Caco-2 (cell line): ENCODE measurements around the gene TMEM86A. TPM values are rescaled to one million over a fixed set of nuclear protein-coding genes. Genes with fewer than 3 reads are reported as not detected.
"Not testable (repeated sequence)": the region's sequence is repeated elsewhere in the genome, so short reads cannot be mapped to it uniquely, and the experiment has no call there.

Source experiments
- BruUV-seq: library from RNA; stranded (reverse); fragments of 400-500 nt; replicated peaks from 2 replicates; lab custom pipeline; 2021; lab: Mats Ljungman, UMichigan
- CTCF ChIA-PET: fragments of 300-600 bp; sonication (Branson Sonifier 250); formaldehyde crosslinking; loops from one replicate; lab custom pipeline; 2022; ENCODE audit warnings: antibody characterized with exemption; lab: Charles Lee
- POLR2A ChIA-PET: fragments of 300-600 bp; sonication (Branson Sonifier 250); formaldehyde crosslinking; loops from one replicate; lab custom pipeline; 2022; ENCODE audit warnings: antibody characterized with exemption; lab: Charles Lee
- DNase-seq, 2 experiments: peaks; one replicate each; pipeline versions ENCODE4 v3.0.0 to v3.0.0-alpha.2; 2020 to 2022
- H3K27me3 ChIP-seq: replicated peaks from 2 replicates; pipeline ENCODE4 v1.6.0; 2011; ENCODE audit warnings: low read length; ENCODE audit not compliant: control insufficient read depth, insufficient read depth
- H3K36me3 ChIP-seq: 2 replicates; pipeline ENCODE4 v1.5.1; 2011; ENCODE audit warnings: low read length; ENCODE audit not compliant: control insufficient read depth, insufficient read depth
- H3K4me1 ChIP-seq: fragments of 250-450 bp; sonication (Bioruptor Pico); 2 replicates; pipeline ENCODE4 v1.5.1; 2020; ENCODE audit warnings: mild to moderate bottlenecking
- H3K4me3 ChIP-seq: 2 replicates; pipeline ENCODE4 v1.5.1; 2011; ENCODE audit warnings: low read depth, mild to moderate bottlenecking, control low read depth, low read length
- H3K9me3 ChIP-seq: fragments of 250-450 bp; sonication (Bioruptor Pico); 2 replicates; pipeline ENCODE4 v1.5.1; 2020; ENCODE audit warnings: mild to moderate bottlenecking, moderate library complexity
- H3K27ac Mint-ChIP-seq: one replicate; pipeline ENCODE4 v1.8.0; 2022; ENCODE audit warnings: mixed read lengths; ENCODE audit not compliant: unreplicated experiment
- H3K27me3 Mint-ChIP-seq: one replicate; pipeline ENCODE4 v1.8.0; 2022; ENCODE audit warnings: mixed read lengths; ENCODE audit not compliant: insufficient read depth, unreplicated experiment
- H3K36me3 Mint-ChIP-seq: one replicate; pipeline ENCODE4 v1.8.0; 2022; ENCODE audit warnings: mild to moderate bottlenecking, mixed read lengths; ENCODE audit not compliant: insufficient read depth, unreplicated experiment
- H3K4me1 Mint-ChIP-seq: one replicate; pipeline ENCODE4 v1.8.0; 2022; ENCODE audit warnings: low read depth, mixed read lengths; ENCODE audit not compliant: unreplicated experiment
- H3K4me3 Mint-ChIP-seq: one replicate; pipeline ENCODE4 v1.8.0; 2022; ENCODE audit warnings: mild to moderate bottlenecking, moderate library complexity, mixed read lengths; ENCODE audit not compliant: unreplicated experiment
- H3K9me3 Mint-ChIP-seq: one replicate; pipeline ENCODE4 v1.8.0; 2022; ENCODE audit warnings: mixed read lengths; ENCODE audit not compliant: unreplicated experiment
- CTCF ChIP-seq, 2 experiments: fragments of 200-600 bp in 1 of 2; IDR thresholded peaks; 1 replicate in 1 of 2; 2 replicates in 1 of 2; pipeline versions ENCODE4 v1.5.1 to v1.8.0; 2011 to 2022; ENCODE audit warnings: antibody characterized with exemption in 1 of 2, control low read depth in 1 of 2, inconsistent platforms in 1 of 2, low read depth in 1 of 2, low read length in 1 of 2, mild to moderate bottlenecking in 1 of 2, moderate library complexity in 1 of 2; ENCODE audit not compliant: insufficient read depth in 1 of 2, severe bottlenecking in 1 of 2, unreplicated experiment in 1 of 2
- intact Hi-C: fragments of 100-400 bp; cut with micrococcal nuclease; formaldehyde crosslinking; loops from one replicate; pipeline ENCODE4 v1.10.0; 2022; ENCODE audit not compliant: unreplicated experiment
- total RNA-seq: library from RNA; stranded (reverse); gene quantifications from 2 replicates; pipeline ENCODE4 v1.2.3, GENCODE V29; 2022

The TMEM86A gene
- total RNA-seq, 1 experiment from 2014 or later = 0.25 TPM

DNA sequence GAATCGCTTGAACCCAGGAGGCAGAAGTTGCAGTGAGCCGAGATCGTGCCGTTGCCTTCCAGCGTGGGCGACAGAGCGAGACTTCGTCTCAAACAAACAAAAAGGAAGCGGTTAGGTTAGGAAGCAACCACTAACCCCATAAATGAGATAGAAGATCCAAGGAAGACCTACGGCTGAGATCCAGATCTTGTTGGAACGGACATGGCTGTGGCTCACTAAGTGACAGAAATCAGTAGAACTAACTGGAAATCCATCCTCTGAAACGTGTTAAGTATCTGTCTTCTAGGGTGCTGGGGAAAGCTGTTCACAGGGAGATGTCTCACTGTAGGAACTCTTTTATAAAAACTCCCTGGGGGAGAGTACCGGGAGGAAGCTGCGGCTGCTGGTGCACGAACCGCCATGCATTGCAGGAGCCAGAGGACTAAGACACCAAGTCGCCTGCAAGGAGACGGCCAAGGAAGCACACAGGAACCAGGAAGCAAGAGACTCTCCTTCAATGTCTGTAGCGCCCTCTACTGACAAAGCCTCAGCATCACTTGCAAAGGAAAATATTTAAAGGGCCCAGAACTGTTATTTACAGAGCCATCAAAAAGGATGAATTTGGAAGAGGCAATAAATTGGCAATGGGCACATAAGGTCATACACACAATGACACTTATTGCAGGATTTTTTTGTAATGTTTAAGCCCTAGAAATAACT lies 47.6 kb upstream of the TMEM86A start:
- peak; percentile 47 to 70 for TF ChIP-seq CTCF (IDR thresholded peaks at IDR 0.05; ENCODE audit: insufficient read depth in 1 of 2, low read depth in 1 of 2, low read length in 1 of 2, severe bottlenecking in 1 of 2, unreplicated experiment in 1 of 2)
- BruUV-seq = no TSS peak
- ChIA-PET CTCF (interaction anchor here (1.4 kb wide), 1 partner anchor 111 kb away, joined by 5 read pairs; no protein-coding TSS in a partner anchor), POLR2A (interaction anchor here (1.2 kb wide), 1 partner anchor 257 kb away, joined by 5 read pairs; the partner anchor contains the start of gene LDHA)
- Histone ChIP-seq H3K27me3 (no peaks in the 10 kb centered on the region), H3K4me3 (no peak overlapping the region), H3K36me3 (no peaks in the 10 kb centered on the region), H3K9me3 (no peaks in the 10 kb centered on the region; the same call in 1 of the 2 replicates), H3K4me1 (no peaks in the 10 kb centered on the region)
- no peaks in the 10 kb centered on the region for H3K27me3 Mint-ChIP-seq
- H3K4me1 Mint-ChIP-seq = no peaks in the 10 kb centered on the region
- H3K27ac Mint-ChIP-seq = no peak overlapping the region
- no peaks in the 10 kb centered on the region for H3K36me3 Mint-ChIP-seq
- DNase-seq = peak; percentile 65 to 66
- intact Hi-C loops = loop anchor here (1.0 kb wide), 1 partner anchor 111 kb away; no protein-coding TSS in a partner anchor
- H3K4me3 Mint-ChIP-seq = no peak overlapping the region
- H3K9me3 Mint-ChIP-seq = no peaks in the 10 kb centered on the region

DNA sequence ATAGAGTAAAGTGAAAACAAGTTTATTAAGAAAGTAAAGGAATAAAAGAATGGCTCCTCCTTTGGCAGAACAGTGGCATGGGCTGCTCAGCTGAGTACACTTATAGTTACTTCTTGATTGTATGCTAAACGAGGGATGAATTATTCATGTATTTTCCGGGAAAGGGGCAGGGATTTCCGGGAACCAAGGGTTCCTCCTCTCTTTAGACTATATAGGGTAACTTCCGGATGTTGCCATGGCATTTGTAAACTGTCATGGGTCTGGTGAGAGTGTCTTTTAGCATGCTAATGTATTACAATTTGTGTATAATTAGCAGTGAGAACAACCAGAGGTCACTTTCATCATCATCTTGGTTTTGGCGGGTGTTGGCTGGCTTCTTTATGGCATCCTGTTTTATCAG lies 40.9 kb upstream of the TMEM86A start:
- ChIA-PET CTCF (no interaction called here), POLR2A (no interaction called here)
- no peak for DNase-seq
- 0 out of 2 replicates have a peak, but pooled peaks cover 5% of the 10 kb centered on the region for H3K9me3 ChIP-seq
- BruUV-seq = no TSS peak
- no peak overlapping the region for H3K27ac Mint-ChIP-seq
- intact Hi-C loops = no loop called here
- H3K36me3 ChIP-seq = no peaks in the 10 kb centered on the region
- no peaks in the 10 kb centered on the region for H3K4me1 Mint-ChIP-seq
- no peak overlapping the region for H3K4me3 Mint-ChIP-seq
- no peak overlapping the region for H3K4me3 ChIP-seq
- no peaks in the 10 kb centered on the region for H3K9me3 Mint-ChIP-seq
- H3K27me3 Mint-ChIP-seq = peaks cover 10% of the 10 kb centered on the region
- no peaks in the 10 kb centered on the region for H3K4me1 ChIP-seq
- no peaks in the 10 kb centered on the region for H3K36me3 Mint-ChIP-seq
- no peaks in the 10 kb centered on the region for H3K27me3 ChIP-seq
- no peak for TF ChIP-seq CTCF (IDR thresholded peaks at IDR 0.05; ENCODE audit: insufficient read depth in 1 of 2, low read depth in 1 of 2, low read length in 1 of 2, severe bottlenecking in 1 of 2, unreplicated experiment in 1 of 2)

DNA sequence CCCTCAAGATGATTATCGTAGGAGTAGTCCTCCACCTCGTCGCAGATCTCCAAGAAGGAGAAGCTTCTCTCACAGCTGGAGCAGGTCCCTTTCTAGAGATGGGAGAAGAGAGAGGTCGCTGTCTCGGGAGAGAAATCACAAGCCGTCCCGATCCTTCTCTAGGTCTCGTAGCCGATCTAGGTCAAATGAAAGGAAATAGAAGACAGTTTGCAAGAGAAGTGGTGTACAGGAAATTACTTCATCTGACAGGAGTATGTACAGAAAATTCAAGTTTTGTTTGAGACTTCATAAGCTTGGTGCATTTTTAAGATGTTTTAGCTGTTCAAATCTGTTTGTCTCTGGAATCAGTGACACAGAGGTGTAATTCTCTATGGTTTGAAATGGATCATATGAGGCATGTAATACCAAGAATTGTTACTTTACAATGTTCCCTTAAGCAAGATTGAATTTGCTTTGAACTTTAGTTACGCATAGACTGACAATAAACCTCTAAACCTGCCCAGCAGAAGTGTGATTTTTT lies 33.2 kb upstream of the TMEM86A start:
- intact Hi-C loops, CTCF ChIA-PET, H3K4me3 Mint-ChIP-seq, H3K9me3 ChIP-seq, H3K27me3 Mint-ChIP-seq, BruUV-seq, H3K4me1 ChIP-seq, H3K36me3 Mint-ChIP-seq, H3K9me3 Mint-ChIP-seq, H3K36me3 ChIP-seq, H3K27ac Mint-ChIP-seq, DNase-seq, H3K27me3 ChIP-seq, H3K4me1 Mint-ChIP-seq, H3K4me3 ChIP-seq: not testable (repeated sequence)
- POLR2A ChIA-PET = interaction anchor here (0.7 kb wide), 1 partner anchor 86 kb away, joined by 3 read pairs; no protein-coding TSS in a partner anchor
